ENCODE data around the gene PIEZO2. TPM values are rescaled to one million over a fixed set of nuclear protein-coding genes. Genes with fewer than 3 reads are reported as not detected.

PIEZO2 gene
- total RNA-seq, 4 donors from 2014 or later = 0.64 to 1.8 (median 1.6) TPM

Small RNA genes lying within 50 kb of the gene (small RNA-seq; reads per million reads assigned to genes)
- gene AP001180.3 = 0 reads per million in 4 donors
- 0 reads per million in 4 donors for gene AP001180.5
- gene MIR6788 = 0 reads per million in 4 donors

All from gastroesophageal sphincter (tissue), 4 donors.